Fibroblast of lung (primary cell): ENCODE data around the gene WNT7A.

Experiments
- EZH2 ChIP-seq: IDR thresholded peaks from 2 replicates; pipeline ENCODE4 v1.5.1; 2012; ENCODE audit warnings: low read length, control low read depth, mild to moderate bottlenecking; ENCODE audit errors: missing control alignments
- TF ChIP-seq, protein P1 (sequence below), 2 donors: IDR thresholded peaks in 1 of 2; conservative IDR thresholded peaks in 1 of 2; 1 replicate in 1 of 2; 2 replicates in 1 of 2; pipeline ENCODE4 v1.5.1; 2011 to 2012; ENCODE audit warnings: low read length in 2 of 2, control low read depth in 1 of 2, inconsistent platforms in 1 of 2, low read depth in 1 of 2, mild to moderate bottlenecking in 1 of 2

- no peak for TF ChIP-seq EZH2
- TF ChIP-seq, protein P1, sequence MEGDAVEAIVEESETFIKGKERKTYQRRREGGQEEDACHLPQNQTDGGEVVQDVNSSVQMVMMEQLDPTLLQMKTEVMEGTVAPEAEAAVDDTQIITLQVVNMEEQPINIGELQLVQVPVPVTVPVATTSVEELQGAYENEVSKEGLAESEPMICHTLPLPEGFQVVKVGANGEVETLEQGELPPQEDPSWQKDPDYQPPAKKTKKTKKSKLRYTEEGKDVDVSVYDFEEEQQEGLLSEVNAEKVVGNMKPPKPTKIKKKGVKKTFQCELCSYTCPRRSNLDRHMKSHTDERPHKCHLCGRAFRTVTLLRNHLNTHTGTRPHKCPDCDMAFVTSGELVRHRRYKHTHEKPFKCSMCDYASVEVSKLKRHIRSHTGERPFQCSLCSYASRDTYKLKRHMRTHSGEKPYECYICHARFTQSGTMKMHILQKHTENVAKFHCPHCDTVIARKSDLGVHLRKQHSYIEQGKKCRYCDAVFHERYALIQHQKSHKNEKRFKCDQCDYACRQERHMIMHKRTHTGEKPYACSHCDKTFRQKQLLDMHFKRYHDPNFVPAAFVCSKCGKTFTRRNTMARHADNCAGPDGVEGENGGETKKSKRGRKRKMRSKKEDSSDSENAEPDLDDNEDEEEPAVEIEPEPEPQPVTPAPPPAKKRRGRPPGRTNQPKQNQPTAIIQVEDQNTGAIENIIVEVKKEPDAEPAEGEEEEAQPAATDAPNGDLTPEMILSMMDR (conservative IDR thresholded peaks at IDR 0.05 in 1 of 2, IDR thresholded peaks at IDR 0.05 in 1 of 2; ENCODE audit: low read depth in 1 of 2, low read length in 2 of 2): no peak
Observed at GRCh38 chr3:13824521-13825310, 55.2 kb downstream of the WNT7A start.
